GM21723 (cell line): ENCODE measurements around the gene CACNA2D4.

Experiments used
- ATAC-seq: cut with Tn5 transposase; IDR thresholded peaks from one replicate; pipeline ENCODE4 v1.9.1; 2021; ENCODE audit warnings: mild to moderate bottlenecking, moderate library complexity; ENCODE audit not compliant: unreplicated experiment

CACNA2D4 gene

GRCh38 chr12:1793426-1794210 is 124.8 kb downstream of the CACNA2D4 start:
- ATAC-seq: no peak

DNA sequence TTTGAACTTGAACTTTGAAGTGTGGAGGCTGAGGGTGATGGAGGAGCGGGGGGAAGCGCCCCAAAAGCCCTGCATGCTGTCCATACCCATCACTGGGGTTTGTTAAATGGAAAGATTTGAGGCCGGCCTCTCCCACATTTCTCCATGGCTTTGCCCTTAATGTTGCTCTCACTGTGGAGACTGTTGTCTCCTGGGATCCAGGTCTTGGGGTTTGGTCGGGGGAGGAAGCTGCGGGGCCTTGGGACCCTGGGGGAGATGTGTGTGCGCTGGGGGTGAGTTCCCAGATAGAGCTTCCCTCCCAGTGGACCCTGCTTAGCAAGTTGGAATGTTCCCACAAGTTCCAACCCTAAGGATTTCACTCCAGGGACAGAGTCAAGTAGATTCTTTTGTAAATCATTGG is 126.0 kb downstream of the CACNA2D4 start:
- ATAC-seq: no peak

DNA sequence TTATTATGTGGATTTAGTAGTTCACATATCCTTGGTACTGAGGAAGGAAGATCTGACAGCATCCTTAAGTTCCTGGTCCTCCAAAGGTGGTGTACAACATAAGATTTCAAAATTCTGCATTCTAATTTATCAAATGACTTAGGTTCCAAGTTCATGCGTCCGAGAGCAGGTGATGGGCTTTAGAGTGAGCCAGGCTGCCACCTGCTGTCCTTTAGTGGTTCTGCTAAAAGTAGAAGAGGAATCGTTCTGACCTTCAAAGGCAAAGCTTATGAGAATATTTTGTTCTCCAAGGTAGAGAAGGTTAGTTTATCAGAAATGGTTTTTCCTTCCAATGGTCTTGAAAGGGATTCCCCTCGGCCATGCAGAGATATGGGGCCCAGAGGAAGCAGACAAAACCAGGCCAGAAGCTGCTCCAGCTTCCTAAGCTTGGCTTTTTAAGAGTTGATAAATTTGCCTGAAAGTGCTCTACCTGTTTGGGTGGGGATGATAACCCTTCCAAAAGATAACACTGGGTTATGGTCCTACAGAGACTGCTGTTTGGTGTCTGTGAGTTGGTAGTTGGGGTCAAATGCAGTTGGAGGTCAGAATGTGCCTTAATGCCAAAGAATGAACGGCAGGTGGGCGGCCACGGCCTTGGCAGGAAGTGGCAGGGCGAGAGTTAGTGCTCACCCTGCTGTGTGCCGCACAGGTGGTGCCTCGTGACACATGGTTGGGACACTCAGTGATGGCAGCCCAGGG is 127.2 kb downstream of the CACNA2D4 start:
- no peak for ATAC-seq

DNA sequence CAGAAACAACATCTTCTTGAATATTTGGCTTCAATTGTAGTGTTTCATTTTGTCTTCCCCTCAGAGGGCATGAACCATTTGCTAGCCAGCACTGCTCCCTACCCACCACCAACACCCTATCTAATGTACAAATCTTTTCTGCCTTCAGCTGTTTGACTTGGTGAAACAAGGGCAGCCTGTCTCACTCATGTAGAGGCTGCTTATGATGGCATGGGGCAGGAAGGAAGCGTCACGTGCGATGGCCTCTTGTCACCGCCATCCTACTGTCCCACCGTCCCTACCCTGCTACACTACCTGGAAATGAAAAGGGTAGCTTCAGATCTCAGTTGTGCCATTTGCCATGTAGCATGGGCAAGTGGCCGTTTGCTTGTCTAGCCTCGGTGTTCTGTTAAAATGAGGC is 128.0 kb downstream of the CACNA2D4 start:
- no peak for ATAC-seq

GRCh38 chr12:1787714-1788113 is 130.7 kb downstream of the CACNA2D4 start:
- no peak for ATAC-seq

- no peak for ATAC-seq
These were observed 136.2 kb downstream of the CACNA2D4 start for GRCh38 chr12:1782215-1782614.

DNA sequence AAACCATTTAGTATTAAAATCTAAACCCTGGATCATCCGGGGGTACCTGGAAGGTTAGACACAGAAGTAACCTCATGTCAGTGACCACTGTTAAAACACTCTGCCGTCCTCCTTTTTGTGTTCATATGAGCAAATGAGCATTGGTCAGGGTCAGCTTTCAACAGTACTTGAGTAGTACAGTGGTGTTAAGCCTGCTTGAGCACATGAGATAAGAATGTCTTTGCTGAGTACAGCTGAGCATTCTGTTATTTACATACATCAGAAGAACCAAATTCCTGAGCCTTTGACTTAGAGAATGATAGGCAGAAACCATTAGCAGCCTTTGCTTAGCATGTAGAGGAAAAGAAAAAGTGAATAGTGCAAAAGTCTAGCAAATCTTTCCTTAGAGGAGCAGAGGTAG is 136.7 kb downstream of the CACNA2D4 start:
- ATAC-seq: no peak

- ATAC-seq: no peak
These were observed 138.7 kb downstream of the CACNA2D4 start for GRCh38 chr12:1779783-1780182.

- no peak for ATAC-seq
These were observed 139.5 kb downstream of the CACNA2D4 start for GRCh38 chr12:1778911-1779310.

DNA sequence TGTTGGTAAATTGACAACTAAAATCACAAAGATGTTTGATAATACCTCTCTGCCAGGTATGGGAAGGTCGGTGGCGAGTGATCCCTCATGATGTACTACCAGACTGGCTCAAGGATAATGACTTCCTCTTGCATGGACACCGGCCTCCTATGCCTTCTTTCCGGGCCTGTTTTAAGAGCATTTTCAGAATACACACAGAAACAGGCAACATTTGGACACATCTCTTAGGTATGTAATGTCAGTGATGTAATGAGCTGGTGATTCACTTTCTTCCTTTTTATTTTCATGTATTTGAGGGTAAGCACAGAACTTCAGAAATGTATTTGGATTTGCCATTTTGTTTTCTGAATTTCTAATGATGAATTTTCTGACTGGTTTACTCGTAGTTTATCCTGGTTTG is 140.7 kb downstream of the CACNA2D4 start:
- ATAC-seq: no peak

DNA sequence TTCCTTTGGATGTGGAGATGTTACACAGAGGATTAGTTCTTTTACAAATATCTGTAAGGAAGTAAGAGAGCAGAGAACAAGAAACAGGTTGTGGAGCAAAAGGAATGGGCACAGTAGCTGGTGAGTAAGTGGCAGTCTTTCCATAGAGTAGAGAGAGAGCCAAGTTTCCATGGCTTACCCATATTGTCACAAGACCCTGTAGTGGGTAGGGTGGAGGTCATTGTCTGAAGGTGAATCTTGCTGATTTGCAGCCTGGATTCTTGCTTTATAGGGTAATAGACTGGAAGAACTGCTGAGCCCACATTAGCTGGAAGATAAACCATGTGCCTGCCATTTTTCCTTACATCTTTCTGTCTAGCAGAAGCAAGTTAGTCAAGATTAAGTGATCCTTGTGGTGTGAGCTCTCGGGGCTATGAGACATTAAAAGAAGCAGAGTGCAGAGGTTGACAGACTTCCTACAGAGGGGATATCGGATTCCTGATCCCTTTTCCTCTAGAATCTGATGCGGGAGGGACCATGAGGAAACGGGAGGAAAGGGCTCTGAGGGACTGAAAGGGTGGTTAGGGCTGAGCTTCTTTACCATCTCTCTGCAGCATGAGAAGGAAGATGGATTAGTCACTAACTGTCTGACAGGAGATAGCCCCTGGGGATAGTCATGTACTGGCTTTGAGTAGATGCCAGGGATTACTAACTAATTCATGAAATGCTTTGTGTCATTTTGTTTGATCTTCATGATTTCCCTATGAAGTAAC is 142.1 kb downstream of the CACNA2D4 start:
- ATAC-seq: no peak

- ATAC-seq: no peak
These were observed 144.4 kb downstream of the CACNA2D4 start for GRCh38 chr12:1773937-1774655.

DNA sequence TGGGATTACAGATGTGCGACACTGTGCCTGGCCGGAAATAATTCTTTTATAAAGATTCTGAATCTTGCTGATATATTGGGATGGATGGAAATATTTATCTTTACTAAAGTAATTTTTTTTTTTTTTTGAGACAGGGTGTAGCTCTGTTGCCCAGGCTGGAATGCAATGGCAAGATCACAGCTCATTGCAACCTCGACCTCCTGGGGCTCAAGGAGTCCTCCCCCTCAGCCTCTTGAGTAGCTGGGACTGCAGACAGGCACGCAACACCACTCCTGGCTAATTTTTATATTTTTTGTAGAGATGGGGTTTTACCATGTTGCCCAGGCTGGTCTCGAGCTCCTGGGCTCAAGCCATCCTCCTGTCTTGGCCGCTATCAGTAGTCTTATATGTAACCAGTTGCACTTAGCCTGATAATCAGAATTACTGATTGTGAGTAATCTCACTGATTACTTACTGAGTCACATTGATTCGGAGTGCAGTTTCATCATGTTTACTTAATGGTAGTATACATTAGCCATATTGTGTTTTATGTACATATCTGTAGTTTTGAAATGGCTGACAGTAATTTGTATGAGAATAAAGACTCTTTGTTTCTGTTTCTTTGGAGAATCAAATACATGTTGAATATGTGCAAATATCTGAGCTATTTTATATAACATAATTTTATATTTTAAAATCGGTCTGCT is 148.5 kb downstream of the CACNA2D4 start:
- ATAC-seq: no peak

DNA sequence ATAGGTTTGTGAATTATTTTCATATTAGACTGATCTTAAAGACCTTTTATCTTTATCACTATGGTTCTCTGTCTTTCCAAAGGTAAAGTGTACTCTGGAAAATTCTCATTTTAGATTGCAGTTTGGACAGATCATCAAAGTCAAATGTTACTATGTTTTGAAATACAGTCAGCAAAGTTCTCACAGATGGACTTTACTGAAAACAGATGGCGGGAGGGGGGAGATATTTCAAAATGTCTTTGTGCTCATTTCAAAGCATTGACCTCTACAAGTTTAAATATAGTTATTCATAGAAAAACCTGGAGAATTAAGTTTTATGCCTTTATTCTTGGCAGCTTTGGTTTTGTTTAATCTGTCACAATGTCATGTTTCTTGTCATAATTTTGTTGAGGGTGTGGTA is 149.8 kb downstream of the CACNA2D4 start:
- no peak for ATAC-seq

DNA sequence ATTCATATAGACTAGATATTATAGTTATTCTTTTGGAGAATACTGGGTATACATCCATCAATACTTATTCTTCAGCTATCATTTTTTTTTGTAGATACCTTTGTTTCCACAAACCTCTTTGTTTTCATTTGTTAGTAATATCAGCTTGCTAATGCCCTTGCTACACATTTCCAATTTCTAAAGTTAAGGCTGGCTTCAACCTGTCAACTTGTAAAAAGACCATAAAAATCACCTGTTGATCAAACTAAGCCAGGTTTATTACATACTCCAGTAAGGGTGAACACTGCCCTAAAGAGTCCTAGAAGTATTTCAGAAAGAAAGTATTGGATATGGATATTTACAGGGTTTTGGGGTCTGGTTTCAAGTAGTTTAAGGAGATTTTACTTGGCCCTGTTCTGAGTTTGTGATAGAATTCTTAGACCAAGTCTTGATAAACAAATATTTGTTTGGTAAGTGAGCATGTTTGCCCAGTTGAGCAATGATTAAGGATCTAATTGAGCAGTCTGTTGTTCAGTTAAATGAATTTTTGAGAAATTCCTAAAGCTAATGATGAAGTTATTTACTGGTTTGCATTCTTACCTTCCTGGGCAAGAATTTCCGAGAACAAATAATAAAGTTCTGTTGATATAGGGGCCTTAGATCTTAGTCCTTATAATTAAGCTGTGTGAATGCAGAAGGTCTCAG is 150.9 kb downstream of the CACNA2D4 start:
- ATAC-seq: no peak

DNA sequence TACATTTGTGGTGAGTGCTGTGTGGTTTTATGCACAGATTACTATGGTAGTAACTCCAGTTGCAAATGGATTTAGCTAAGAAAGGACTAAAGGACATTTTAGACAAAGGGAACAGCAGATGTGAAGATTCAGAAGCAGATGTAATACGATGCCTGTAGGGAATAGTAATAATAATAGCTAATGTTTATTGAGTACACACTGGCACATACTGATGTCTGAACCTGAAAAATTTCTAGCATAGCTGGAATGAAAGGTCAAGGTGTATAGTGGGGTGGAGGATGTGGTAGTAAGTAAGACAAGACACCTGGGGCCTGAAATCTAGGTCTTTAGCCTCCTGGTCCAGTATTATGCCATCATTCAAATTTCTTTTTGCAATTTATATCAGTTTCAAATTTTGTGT is 152.3 kb downstream of the CACNA2D4 start:
- no peak for ATAC-seq

DNA sequence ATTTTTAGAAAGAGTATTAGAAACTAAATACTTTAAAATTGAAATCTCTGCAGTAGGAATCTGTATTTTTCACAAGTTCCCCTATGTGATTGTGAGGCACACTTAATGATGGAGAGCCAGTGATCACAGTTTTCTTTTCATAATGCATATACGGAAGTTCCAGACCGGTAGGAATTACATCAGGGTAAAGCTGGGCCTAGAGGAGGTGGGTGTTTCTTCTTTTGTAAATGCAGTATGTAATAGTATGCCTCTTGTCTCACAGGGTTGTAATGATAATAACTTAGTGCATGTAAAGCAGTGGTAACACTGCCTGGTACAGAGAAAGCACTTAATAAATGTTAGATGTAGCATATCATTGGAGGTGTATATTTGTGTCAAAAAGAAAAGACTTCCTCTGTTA is 155.3 kb downstream of the CACNA2D4 start:
- no peak for ATAC-seq

DNA sequence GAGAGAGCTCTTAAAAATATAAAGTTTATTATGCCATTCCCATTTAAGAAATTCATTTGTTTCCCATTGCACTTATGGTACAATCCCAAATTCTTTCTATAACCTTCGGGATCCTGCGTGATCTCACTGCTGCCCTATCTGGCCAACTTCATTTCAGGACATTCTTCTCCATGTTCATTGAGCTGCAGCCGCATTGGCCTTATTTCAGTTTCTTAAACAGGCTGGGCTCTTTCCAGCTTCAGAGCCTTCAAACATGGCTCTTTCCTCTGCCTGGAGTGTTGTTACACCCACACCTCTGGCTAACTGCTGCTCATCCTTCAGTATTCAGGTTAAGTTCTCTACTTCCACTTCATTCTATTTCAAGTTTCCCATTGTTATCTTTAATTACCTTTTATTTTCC is 156.6 kb downstream of the CACNA2D4 start:
- ATAC-seq: no peak

- no peak for ATAC-seq
These were observed 157.7 kb downstream of the CACNA2D4 start for GRCh38 chr12:1760566-1761382.
